Naive thymus-derived CD8-positive, alpha-beta T cell (primary cell): ENCODE measurements around the gene MED9. TPM values are rescaled to one million over a fixed set of nuclear protein-coding genes. Genes with fewer than 3 reads are reported as not detected.

Experiments used
- ATAC-seq, 2 donors: fragments of 150-1000 bp; cut with Tn5 transposase in 1 of 2; sonication (Bioruptor Pico), chemical (Tn5 transposase) in 1 of 2; 1 replicate in 1 of 2; 2 replicates in 1 of 2; pipeline ENCODE4 v1.10.0; 2021; ENCODE audit warnings: mild to moderate bottlenecking in 2 of 2, moderate library complexity in 2 of 2
- POLR2A ChIA-PET: fragments of 350-600 bp; sonication (Branson Sonifier 250); formaldehyde crosslinking; loops from one replicate; lab custom pipeline; 2021; ENCODE audit warnings: antibody characterized with exemption; lab: Charles Lee
- DNase-seq, 10 donors: peaks; one replicate each; pipeline versions ENCODE4 v3.0.0 to v3.0.0-alpha.2; 2020 to 2022
- H3K27ac Mint-ChIP-seq, 10 donors: one replicate each; pipeline ENCODE4 v1.8.0; 2020 to 2022; ENCODE audit warnings: mild to moderate bottlenecking in 10 of 10, mixed read lengths in 10 of 10, moderate library complexity in 4 of 10, inconsistent platforms in 1 of 10
- H3K27me3 Mint-ChIP-seq, 5 donors: one replicate each; pipeline ENCODE4 v1.8.0; 2021 to 2022; ENCODE audit warnings: mixed read lengths in 5 of 5
- H3K36me3 Mint-ChIP-seq, 3 donors: one replicate each; pipeline ENCODE4 v1.8.0; 2020 to 2022; ENCODE audit warnings: mixed read lengths in 3 of 3, mild to moderate bottlenecking in 2 of 3, inconsistent platforms in 1 of 3
- H3K4me1 Mint-ChIP-seq, 4 donors: one replicate each; pipeline ENCODE4 v1.8.0; 2021 to 2022; ENCODE audit warnings: mixed read lengths in 4 of 4
- H3K4me3 Mint-ChIP-seq, 10 donors: one replicate each; pipeline ENCODE4 v1.8.0; 2020 to 2022; ENCODE audit warnings: mild to moderate bottlenecking in 10 of 10, mixed read lengths in 10 of 10, moderate library complexity in 6 of 10, inconsistent platforms in 1 of 10
- H3K9me3 Mint-ChIP-seq, 9 donors: one replicate each; pipeline ENCODE4 v1.8.0; 2020 to 2022; ENCODE audit warnings: mixed read lengths in 9 of 9, mild to moderate bottlenecking in 3 of 9, inconsistent platforms in 1 of 9, moderate library complexity in 1 of 9
- polyA plus RNA-seq, 3 donors: library from polyadenylated mRNA; unstranded; fragments of 300-500 nt; fragmentation: Illumina TruSeq; gene quantifications; one replicate each; pipeline ENCODE4 v1.2.3, GENCODE V29; 2021
- total RNA-seq, 8 experiments: library from RNA in 2 of 8; stranded (reverse) in 2 of 8; gene quantifications; one replicate each; pipeline ENCODE4 v1.2.3 and lab custom pipeline; 2021 to 2026

Gene MED9
- total and polyA plus RNA-seq, 5 experiments from 2014 or later: 11.9 to 20.4 (median 17.4) TPM

- POLR2A ChIA-PET: no interaction called here
- Mint-ChIP-seq H3K4me3 (peak overlapping the region in 3 of 10 donors; percentile 27 to 43 (median 32)), H3K27me3 (peaks cover 2 to 9% (median 6%) of the 10 kb centered on the region in 5 donors), H3K27ac (no peak overlapping the region), H3K36me3 (peaks cover 0 to 14% (median 0%) of the 10 kb centered on the region in 3 donors), H3K9me3 (no peaks in the 10 kb centered on the region), H3K4me1 (peaks cover 6 to 19% (median 15%) of the 10 kb centered on the region in 4 donors)
- DNase-seq (no peak), ATAC-seq (no peak)
Measured at GRCh38 chr17:17493249-17493985, 16.6 kb downstream of the MED9 start.

DNA sequence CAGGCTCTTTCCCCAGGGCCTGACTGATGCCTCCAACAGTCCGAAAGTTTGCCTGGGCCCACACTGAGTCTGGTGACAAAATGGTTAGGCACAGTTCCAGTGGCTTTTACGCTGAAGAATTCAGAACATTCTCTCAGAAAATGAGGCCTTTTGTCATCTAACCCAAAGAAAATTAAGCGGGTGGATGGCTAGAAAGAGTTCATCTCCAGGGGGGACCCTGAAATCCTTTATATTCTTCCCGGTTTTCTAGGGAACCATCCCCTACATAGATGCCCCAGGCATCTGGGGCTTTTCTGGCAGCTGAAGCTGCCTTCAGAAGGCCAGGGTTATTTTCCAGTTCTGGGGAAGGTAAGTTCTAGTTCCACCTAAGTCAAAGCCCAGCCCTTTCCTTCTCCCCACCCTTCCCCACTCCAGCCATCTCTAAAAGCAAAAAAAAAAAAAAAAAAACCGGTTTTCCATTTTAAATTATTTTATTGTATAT lies 17.2 kb downstream of the MED9 start:
- Mint-ChIP-seq H3K9me3 (no peaks in the 10 kb centered on the region), H3K36me3 (peaks cover 0 to 14% (median 0%) of the 10 kb centered on the region in 3 donors), H3K27me3 (peaks cover 2 to 9% (median 7%) of the 10 kb centered on the region in 5 donors), H3K4me1 (peaks cover 6 to 19% (median 15%) of the 10 kb centered on the region in 4 donors), H3K27ac (no peak overlapping the region), H3K4me3 (peak overlapping the region in 5 of 10 donors; percentile 8 to 60 (median 44))
- ATAC-seq: no peak
- no peak for DNase-seq
- POLR2A ChIA-PET: no interaction called here

DNA sequence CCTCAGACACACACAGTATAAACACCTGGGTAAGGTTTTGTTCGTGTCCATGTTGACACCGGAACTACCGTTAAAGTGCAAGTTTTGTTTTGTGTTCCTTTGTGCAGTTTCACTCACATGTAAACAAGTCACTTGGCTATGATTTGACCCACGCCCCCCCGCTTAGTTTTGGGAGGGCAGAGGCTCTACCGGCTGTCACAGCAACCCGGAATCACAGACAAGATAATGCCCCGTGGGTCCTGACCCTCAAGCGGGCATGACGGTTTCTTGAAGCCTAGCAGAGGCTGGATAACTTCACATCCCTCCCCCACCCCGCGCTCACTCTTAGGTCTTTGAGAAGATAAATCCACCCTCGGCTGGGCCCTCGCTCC lies 17.7 kb downstream of the MED9 start:
- ATAC-seq: no peak
- peaks cover 6 to 19% (median 15%) of the 10 kb centered on the region in 4 donors for H3K4me1 Mint-ChIP-seq
- peaks cover 0 to 13% (median 0%) of the 10 kb centered on the region in 3 donors for H3K36me3 Mint-ChIP-seq
- peak overlapping the region; percentile 11 to 83 (median 43) for H3K4me3 Mint-ChIP-seq
- no peaks in the 10 kb centered on the region for H3K9me3 Mint-ChIP-seq
- POLR2A ChIA-PET: interaction anchor here (1.0 kb wide), 1 partner anchor 97 kb away, joined by 5 read pairs; the partner anchor contains the start of gene PEMT
- DNase-seq: no peak
- peaks cover 2 to 9% (median 7%) of the 10 kb centered on the region in 5 donors for H3K27me3 Mint-ChIP-seq
- no peak overlapping the region for H3K27ac Mint-ChIP-seq

- H3K4me1 Mint-ChIP-seq: peaks cover 6 to 19% (median 14%) of the 10 kb centered on the region in 4 donors
- H3K27me3 Mint-ChIP-seq: peaks cover 2 to 9% (median 7%) of the 10 kb centered on the region in 5 donors
- POLR2A ChIA-PET: interaction anchor here (0.6 to 2.3 kb wide), 3 partner anchors 96 to 595 kb away, joined by 3 to 15 read pairs (median 5); partner anchors contain the start of gene PEMT
- DNase-seq: peak in 3 of 10 donors; percentile 10 to 55 (median 15)
- peak overlapping the region; percentile 65 to 95 (median 85) for H3K4me3 Mint-ChIP-seq
- ATAC-seq: peak in 1 of 2 donors; percentile 7
- no peaks in the 10 kb centered on the region for H3K9me3 Mint-ChIP-seq
- peaks cover 0 to 11% (median 0%) of the 10 kb centered on the region in 3 donors for H3K36me3 Mint-ChIP-seq
- H3K27ac Mint-ChIP-seq: peak overlapping the region in 2 of 10 donors; percentile 75 to 90
Measured at GRCh38 chr17:17494870-17495535, 18.2 kb downstream of the MED9 start.

GRCh38 chr17:17495536-17496188 lies 18.9 kb downstream of the MED9 start:
- H3K9me3 Mint-ChIP-seq: no peaks in the 10 kb centered on the region
- DNase-seq: peak in 2 of 10 donors; percentile 12 to 21
- H3K4me1 Mint-ChIP-seq: peaks cover 6 to 19% (median 14%) of the 10 kb centered on the region in 4 donors
- peak overlapping the region in 4 of 10 donors; percentile 34 to 90 (median 66) for H3K27ac Mint-ChIP-seq
- peak; percentile 8 to 11 for ATAC-seq
- peaks cover 2 to 9% (median 7%) of the 10 kb centered on the region in 5 donors for H3K27me3 Mint-ChIP-seq
- peaks cover 0 to 11% (median 0%) of the 10 kb centered on the region in 3 donors for H3K36me3 Mint-ChIP-seq
- H3K4me3 Mint-ChIP-seq: peak overlapping the region; percentile 65 to 95 (median 85)
- POLR2A ChIA-PET: interaction anchor here (0.6 to 2.3 kb wide), 6 partner anchors 8 to 595 kb away, joined by 3 to 15 read pairs (median 6); partner anchors contain the start of gene PEMT

GRCh38 chr17:17496189-17497064 lies 19.6 kb downstream of the MED9 start, which contains the start of gene RASD1:
Gene RASD1, minus strand, starts transcription at chr17:17496395. Its CDS starts 214 bp downstream, at chr17:17496181.
- peak within 1 kb of the TSS; percentile 65 to 95 (median 85) for H3K4me3 Mint-ChIP-seq
- ATAC-seq (peak; percentile 80 to 82), DNase-seq (peak; percentile 58 to 81 (median 78))
- H3K36me3 Mint-ChIP-seq: peaks cover 0 to 11% (median 0%) of the 10 kb centered on the region in 3 donors
- peaks cover 6 to 19% (median 14%) of the 10 kb centered on the region in 4 donors for H3K4me1 Mint-ChIP-seq
- no peaks in the 10 kb centered on the region for H3K9me3 Mint-ChIP-seq
- peaks cover 2 to 9% (median 7%) of the 10 kb centered on the region in 5 donors for H3K27me3 Mint-ChIP-seq
- POLR2A ChIA-PET: interaction anchor here (0.9 to 2.3 kb wide), 8 partner anchors 9 to 141 kb away, joined by 3 to 15 read pairs (median 4); partner anchors contain the start of gene PEMT
- peak within 1 kb of the TSS in 4 of 10 donors; percentile 34 to 90 (median 66) for H3K27ac Mint-ChIP-seq

GRCh38 chr17:17497065-17497844 lies 20.5 kb downstream of the MED9 start:
- H3K4me3 Mint-ChIP-seq: peak overlapping the region; percentile 15 to 83 (median 66)
- H3K27ac Mint-ChIP-seq: peak overlapping the region in 2 of 10 donors; percentile 11 to 56

GRCh38 chr17:17497845-17498520 lies 21.2 kb downstream of the MED9 start:
- Mint-ChIP-seq H3K9me3 (no peaks in the 10 kb centered on the region), H3K27ac (peak overlapping the region in 1 of 10 donors; percentile 37), H3K4me1 (peaks cover 3 to 17% (median 14%) of the 10 kb centered on the region in 4 donors), H3K36me3 (no peaks in the 10 kb centered on the region), H3K27me3 (peaks cover 3 to 24% (median 7%) of the 10 kb centered on the region in 5 donors), H3K4me3 (peak overlapping the region in 2 of 10 donors; percentile 10 to 55)
- ATAC-seq (no peak), DNase-seq (peak in 1 of 10 donors; percentile 32)
- POLR2A ChIA-PET: no interaction called here

More at GRCh38 chr17:17497065-17497844, 20.5 kb downstream of the MED9 start:
- peaks cover 6 to 19% (median 14%) of the 10 kb centered on the region in 4 donors for H3K4me1 Mint-ChIP-seq
- ATAC-seq: no peak
- peaks cover 2 to 17% (median 7%) of the 10 kb centered on the region in 5 donors for H3K27me3 Mint-ChIP-seq
- DNase-seq: no peak
- peaks cover 0 to 4% (median 0%) of the 10 kb centered on the region in 3 donors for H3K36me3 Mint-ChIP-seq
- POLR2A ChIA-PET: interaction anchor here (0.5 to 2.3 kb wide), 8 partner anchors 8 to 484 kb away, joined by 3 to 15 read pairs (median 4); partner anchors contain the start of gene PEMT
- no peaks in the 10 kb centered on the region for H3K9me3 Mint-ChIP-seq

DNA sequence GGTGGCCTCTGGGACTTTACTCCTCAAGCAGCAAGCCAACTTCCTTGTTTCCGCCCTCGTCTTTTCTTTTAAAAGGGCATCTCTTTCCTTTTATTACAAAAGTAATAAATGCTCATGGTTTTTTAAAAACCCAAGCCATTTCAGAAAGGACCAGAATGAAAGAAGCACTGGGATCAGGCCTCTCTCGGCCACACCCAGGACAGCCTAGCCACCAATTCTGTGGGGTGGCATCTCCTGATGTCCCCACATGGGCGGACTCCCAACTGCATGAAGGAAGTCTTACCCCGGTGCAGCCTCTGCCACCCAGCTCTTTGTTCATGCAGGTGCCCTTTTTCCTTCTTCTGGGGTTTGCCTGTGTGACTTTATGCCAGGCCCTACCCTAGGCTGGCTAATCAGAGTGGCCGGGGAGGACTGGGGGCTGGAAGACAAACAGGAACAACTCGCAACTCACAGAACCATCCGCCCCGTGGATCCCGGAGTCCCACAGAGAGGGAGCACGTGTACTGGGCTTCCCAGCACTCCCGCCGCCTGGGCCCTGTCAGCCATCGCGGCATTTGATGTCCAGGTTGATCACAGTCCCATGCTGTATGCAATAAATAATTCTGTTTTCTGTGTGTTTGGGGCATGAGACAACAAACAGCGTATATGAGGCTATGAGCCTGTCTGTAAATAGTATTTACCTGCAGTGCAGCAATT lies 22.0 kb downstream of the MED9 start:
- DNase-seq: peak in 1 of 10 donors; percentile 36
- Mint-ChIP-seq H3K27me3 (peaks cover 4 to 27% (median 7%) of the 10 kb centered on the region in 5 donors), H3K4me3 (peak overlapping the region in 1 of 10 donors; percentile 9), H3K27ac (peak overlapping the region in 1 of 10 donors; percentile 37), H3K36me3 (no peaks in the 10 kb centered on the region), H3K9me3 (no peaks in the 10 kb centered on the region), H3K4me1 (peaks cover 3 to 17% (median 14%) of the 10 kb centered on the region in 4 donors)
- no peak for ATAC-seq
- POLR2A ChIA-PET: no interaction called here
